Peyer's patch (tissue), 4 donors: ENCODE results near the gene DGKQ.

Source experiments
- CTCF ChIP-seq, 6 experiments: fragments of 450-650 bp in 4 of 6; fragments of 200-600 bp in 2 of 6; sonication (generic) in 1 of 6; IDR thresholded peaks; one replicate each; pipeline ENCODE4 v1.5.1; 2017 to 2019; ENCODE audit warnings: antibody characterized with exemption in 6 of 6, mild to moderate bottlenecking in 3 of 6, moderate library complexity in 1 of 6
- POLR2A ChIP-seq, 2 donors: fragments of 450-650 bp; IDR thresholded peaks; one replicate each; pipeline ENCODE4 v1.5.1; 2017; ENCODE audit warnings: antibody characterized with exemption in 2 of 2, mild to moderate bottlenecking in 2 of 2, moderate library complexity in 2 of 2

DNA sequence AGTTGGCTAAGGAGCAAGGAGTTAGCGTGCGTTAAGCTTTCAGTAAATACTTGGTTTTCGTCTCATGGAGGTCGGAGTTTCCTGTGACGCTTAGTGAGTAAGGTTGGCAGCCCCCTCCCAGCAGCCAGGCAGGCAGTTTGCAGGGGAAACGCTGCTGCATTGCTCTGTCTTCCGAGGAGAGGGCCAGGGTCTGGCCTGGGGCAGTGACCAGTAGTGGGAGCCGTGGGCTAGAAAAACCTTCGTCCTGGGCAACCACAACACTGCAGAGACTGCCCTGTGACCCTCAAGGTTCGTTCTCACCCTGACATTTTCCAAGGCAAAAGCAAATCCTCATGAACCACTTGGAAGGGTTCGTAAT, 40.7 kb downstream of the DGKQ start:
- TF ChIP-seq CTCF (IDR thresholded peaks at IDR 0.05) (no peak), POLR2A (IDR thresholded peaks at IDR 0.05) (no peak)
